Activated naive CD4-positive, alpha-beta T cell (primary cell): ENCODE results near the gene LIPA.

Experiments
- DNase-seq, 4 experiments: peaks; one replicate each; lab custom pipeline; 2025; lab: John Stamatoyannopoulos, UW

The LIPA gene

GRCh38 chr10:89164920-89165319, 86.7 kb downstream of the LIPA start:
- DNase-seq: no peak

GRCh38 chr10:89164080-89164479, 87.5 kb downstream of the LIPA start:
- no peak for DNase-seq
